ENCODE results near the gene ANAPC5.

ANAPC5 gene

GRCh38 chr12:121267822-121268221 is 84.4 kb downstream of the ANAPC5 start:
- Histone ChIP-seq H3K4me3 (ENCODE audit: low read depth, low read length) (no peak overlapping the region), H3K36me3 (ENCODE audit: control insufficient read depth, insufficient read depth, low read length) (no peaks in the 10 kb centered on the region), H3K27ac (no peak overlapping the region), H3K4me2 (ENCODE audit: low read length) (no peak overlapping the region), H3K9me3 (ENCODE audit: control insufficient read depth, low read length) (no peaks in the 10 kb centered on the region), H2AFZ (no peak overlapping the region), H3K79me2 (no peaks in the 10 kb centered on the region), H3K4me1 (no peaks in the 10 kb centered on the region), H3K27me3 (ENCODE audit: control insufficient read depth, insufficient read depth, low read length) (no peaks in the 10 kb centered on the region), H3K9ac (no peak overlapping the region)
- TF ChIP-seq CTCF (IDR thresholded peaks at IDR 0.05) = no peak

- Histone ChIP-seq H3K9me3 (ENCODE audit: control insufficient read depth, low read length) (no peaks in the 10 kb centered on the region), H3K4me1 (no peaks in the 10 kb centered on the region), H2AFZ (no peak overlapping the region), H3K9ac (no peak overlapping the region), H3K27me3 (ENCODE audit: control insufficient read depth, insufficient read depth, low read length) (no peaks in the 10 kb centered on the region), H3K4me3 (ENCODE audit: low read depth, low read length) (no peak overlapping the region), H3K36me3 (ENCODE audit: control insufficient read depth, insufficient read depth, low read length) (no peaks in the 10 kb centered on the region), H3K4me2 (ENCODE audit: low read length) (no peak overlapping the region), H3K79me2 (no peaks in the 10 kb centered on the region), H3K27ac (no peak overlapping the region)
- TF ChIP-seq CTCF (IDR thresholded peaks at IDR 0.05) = no peak
These were observed 87.2 kb downstream of the ANAPC5 start for GRCh38 chr12:121264951-121265515.

GRCh38 chr12:121264135-121264534 is 88.1 kb downstream of the ANAPC5 start:
- Histone ChIP-seq H2AFZ (no peak overlapping the region), H3K27ac (no peak overlapping the region), H3K9me3 (ENCODE audit: control insufficient read depth, low read length) (no peaks in the 10 kb centered on the region), H3K4me1 (no peaks in the 10 kb centered on the region), H3K36me3 (ENCODE audit: control insufficient read depth, insufficient read depth, low read length) (no peaks in the 10 kb centered on the region), H3K4me2 (ENCODE audit: low read length) (no peak overlapping the region), H3K79me2 (no peaks in the 10 kb centered on the region), H3K9ac (no peak overlapping the region), H3K4me3 (ENCODE audit: low read depth, low read length) (no peak overlapping the region), H3K27me3 (ENCODE audit: control insufficient read depth, insufficient read depth, low read length) (no peaks in the 10 kb centered on the region)
- TF ChIP-seq CTCF (IDR thresholded peaks at IDR 0.05) = no peak

GRCh38 chr12:121263206-121263935 is 88.8 kb downstream of the ANAPC5 start:
- Histone ChIP-seq H3K9me3 (ENCODE audit: control insufficient read depth, low read length) (no peaks in the 10 kb centered on the region), H3K27me3 (ENCODE audit: control insufficient read depth, insufficient read depth, low read length) (no peaks in the 10 kb centered on the region), H3K4me3 (ENCODE audit: low read depth, low read length) (no peak overlapping the region), H3K36me3 (ENCODE audit: control insufficient read depth, insufficient read depth, low read length) (no peaks in the 10 kb centered on the region), H3K79me2 (no peaks in the 10 kb centered on the region), H3K4me2 (ENCODE audit: low read length) (no peak overlapping the region), H2AFZ (no peak overlapping the region), H3K4me1 (no peaks in the 10 kb centered on the region), H3K27ac (no peak overlapping the region), H3K9ac (no peak overlapping the region)
- no peak for TF ChIP-seq CTCF (IDR thresholded peaks at IDR 0.05)

- Histone ChIP-seq H3K9ac (no peak overlapping the region), H3K4me3 (ENCODE audit: low read depth, low read length) (no peak overlapping the region), H3K9me3 (ENCODE audit: control insufficient read depth, low read length) (no peaks in the 10 kb centered on the region), H3K27ac (no peak overlapping the region), H2AFZ (no peak overlapping the region), H3K79me2 (no peaks in the 10 kb centered on the region), H3K4me2 (ENCODE audit: low read length) (no peak overlapping the region), H3K36me3 (ENCODE audit: control insufficient read depth, insufficient read depth, low read length) (no peaks in the 10 kb centered on the region), H3K4me1 (no peaks in the 10 kb centered on the region), H3K27me3 (ENCODE audit: control insufficient read depth, insufficient read depth, low read length) (no peaks in the 10 kb centered on the region)
- TF ChIP-seq CTCF (IDR thresholded peaks at IDR 0.05) = no peak
These were observed 90.8 kb downstream of the ANAPC5 start for GRCh38 chr12:121261398-121261797.
